CD4-positive, alpha-beta T cell treated with Interleukin-6 at 100 ng/mL for 8 hours (primary cell): ENCODE data around the gene BAIAP2.

ENCODE experiments used
- DNase-seq: peaks from one replicate; pipeline ENCODE4 v3.0.0-alpha.2; 2020; ENCODE audit warnings: mixed read lengths, low spot score

Gene BAIAP2, protein sequence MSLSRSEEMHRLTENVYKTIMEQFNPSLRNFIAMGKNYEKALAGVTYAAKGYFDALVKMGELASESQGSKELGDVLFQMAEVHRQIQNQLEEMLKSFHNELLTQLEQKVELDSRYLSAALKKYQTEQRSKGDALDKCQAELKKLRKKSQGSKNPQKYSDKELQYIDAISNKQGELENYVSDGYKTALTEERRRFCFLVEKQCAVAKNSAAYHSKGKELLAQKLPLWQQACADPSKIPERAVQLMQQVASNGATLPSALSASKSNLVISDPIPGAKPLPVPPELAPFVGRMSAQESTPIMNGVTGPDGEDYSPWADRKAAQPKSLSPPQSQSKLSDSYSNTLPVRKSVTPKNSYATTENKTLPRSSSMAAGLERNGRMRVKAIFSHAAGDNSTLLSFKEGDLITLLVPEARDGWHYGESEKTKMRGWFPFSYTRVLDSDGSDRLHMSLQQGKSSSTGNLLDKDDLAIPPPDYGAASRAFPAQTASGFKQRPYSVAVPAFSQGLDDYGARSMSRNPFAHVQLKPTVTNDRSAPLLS

GRCh38 chr17:81034779-81035520 lies at the start of gene BAIAP2:
TSS of gene BAIAP2 (plus strand) at chr17:81035151. CDS start at chr17:81035255, 104 bp downstream.
- peak; percentile 98 for DNase-seq

GRCh38 chr17:80986046-80986445 lies 48.9 kb upstream of the BAIAP2 start:
- DNase-seq, result no peak

- DNase-seq, result no peak
Measured at GRCh38 chr17:80986816-80987475, 48.0 kb upstream of the BAIAP2 start.

GRCh38 chr17:80987941-80988461 lies 47.0 kb upstream of the BAIAP2 start:
- no peak for DNase-seq

DNA sequence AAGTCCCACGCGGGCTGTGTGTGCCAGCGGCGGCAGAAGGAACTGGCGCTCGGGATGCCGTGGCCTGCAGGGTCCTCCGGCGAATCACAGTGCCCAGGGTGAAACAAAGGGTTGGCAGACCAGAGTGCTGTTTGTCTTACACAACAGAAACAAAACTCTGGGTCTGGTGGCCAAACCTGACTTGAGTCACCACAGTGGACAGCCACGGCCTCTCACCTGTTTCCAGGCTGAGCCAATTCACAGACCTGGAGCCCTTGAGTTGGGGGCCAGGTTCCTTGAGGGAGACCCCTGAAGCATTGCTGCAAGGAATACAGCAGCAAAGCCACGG lies 45.4 kb upstream of the BAIAP2 start:
- no peak for DNase-seq

DNA sequence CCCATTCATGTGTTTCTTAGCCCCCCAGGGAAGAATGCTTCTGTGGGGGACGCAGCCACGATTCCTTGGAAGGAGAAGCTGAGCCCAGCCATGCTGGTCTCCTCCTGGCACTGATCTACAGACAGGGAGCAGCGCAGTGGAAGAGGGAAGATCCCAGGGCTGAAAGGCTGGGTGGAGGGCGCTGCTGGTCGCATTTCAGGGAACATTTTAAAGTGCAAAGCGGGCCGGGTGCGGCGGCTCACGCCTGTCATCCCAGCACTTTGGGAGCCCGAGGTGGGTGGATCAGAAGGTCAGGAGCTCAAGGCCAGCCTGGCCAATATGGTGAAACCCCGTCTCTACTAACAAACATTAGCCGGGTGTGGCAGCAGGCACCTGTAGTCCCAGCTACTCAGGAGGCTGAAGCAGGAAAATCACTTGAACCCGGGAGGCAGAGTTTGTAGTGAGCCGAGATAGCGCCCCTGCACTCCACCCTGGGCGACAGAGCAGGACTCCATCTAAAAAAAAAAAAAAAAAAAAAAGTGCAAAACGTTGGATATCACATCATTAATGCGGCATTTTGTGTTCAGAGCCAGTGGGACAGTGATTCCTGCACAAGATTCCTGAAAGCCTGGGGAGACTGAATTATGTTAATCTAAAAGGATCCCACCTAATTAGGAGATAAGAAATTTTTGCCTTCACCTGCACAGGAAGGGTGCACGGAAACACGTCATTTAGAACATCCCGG lies 43.9 kb upstream of the BAIAP2 start:
- no peak for DNase-seq

GRCh38 chr17:80991645-80992076 lies 43.3 kb upstream of the BAIAP2 start, which contains the start of gene CHMP6:
TSS of gene CHMP6 (plus strand) at chr17:80991841. CDS start at chr17:80991919, 78 bp downstream.
- peak; percentile 52 for DNase-seq

GRCh38 chr17:80992077-80992947 lies 42.6 kb upstream of the BAIAP2 start:
- DNase-seq, result no peak

DNA sequence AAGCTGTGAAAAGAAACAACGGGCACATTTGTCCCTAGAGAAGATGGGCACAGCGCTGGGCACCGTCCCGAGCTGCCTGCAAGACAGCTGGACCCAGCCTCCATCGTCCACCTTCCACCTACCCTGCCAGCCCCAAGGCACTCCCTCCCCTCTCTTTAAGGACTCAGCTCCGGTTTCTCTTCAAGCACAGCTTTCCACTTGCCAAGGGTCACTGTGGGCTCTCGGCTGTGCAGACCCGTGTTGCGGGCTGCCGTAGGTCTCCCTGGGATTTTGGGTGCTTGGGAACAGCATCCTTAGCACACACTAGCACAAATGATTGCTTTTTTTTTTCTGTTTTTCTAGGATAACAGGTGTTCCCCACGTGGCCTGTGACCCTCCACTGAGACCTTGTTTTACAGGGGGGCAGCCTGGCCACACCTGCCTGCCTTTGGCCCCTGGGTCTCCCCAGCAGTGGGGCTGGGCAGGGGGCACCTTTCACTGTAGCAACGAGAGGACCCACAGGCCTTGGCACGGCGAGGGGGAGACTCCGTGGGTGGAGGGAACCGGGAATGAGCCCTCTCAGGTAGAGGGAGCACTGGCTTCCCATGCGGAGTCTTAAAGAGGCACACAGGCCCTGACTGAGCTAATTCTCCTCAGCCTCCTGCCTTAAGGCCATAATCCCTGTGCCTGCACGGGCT lies 41.9 kb upstream of the BAIAP2 start:
- no peak for DNase-seq

GRCh38 chr17:80995131-80995530 lies 39.8 kb upstream of the BAIAP2 start:
- DNase-seq, result no peak

DNA sequence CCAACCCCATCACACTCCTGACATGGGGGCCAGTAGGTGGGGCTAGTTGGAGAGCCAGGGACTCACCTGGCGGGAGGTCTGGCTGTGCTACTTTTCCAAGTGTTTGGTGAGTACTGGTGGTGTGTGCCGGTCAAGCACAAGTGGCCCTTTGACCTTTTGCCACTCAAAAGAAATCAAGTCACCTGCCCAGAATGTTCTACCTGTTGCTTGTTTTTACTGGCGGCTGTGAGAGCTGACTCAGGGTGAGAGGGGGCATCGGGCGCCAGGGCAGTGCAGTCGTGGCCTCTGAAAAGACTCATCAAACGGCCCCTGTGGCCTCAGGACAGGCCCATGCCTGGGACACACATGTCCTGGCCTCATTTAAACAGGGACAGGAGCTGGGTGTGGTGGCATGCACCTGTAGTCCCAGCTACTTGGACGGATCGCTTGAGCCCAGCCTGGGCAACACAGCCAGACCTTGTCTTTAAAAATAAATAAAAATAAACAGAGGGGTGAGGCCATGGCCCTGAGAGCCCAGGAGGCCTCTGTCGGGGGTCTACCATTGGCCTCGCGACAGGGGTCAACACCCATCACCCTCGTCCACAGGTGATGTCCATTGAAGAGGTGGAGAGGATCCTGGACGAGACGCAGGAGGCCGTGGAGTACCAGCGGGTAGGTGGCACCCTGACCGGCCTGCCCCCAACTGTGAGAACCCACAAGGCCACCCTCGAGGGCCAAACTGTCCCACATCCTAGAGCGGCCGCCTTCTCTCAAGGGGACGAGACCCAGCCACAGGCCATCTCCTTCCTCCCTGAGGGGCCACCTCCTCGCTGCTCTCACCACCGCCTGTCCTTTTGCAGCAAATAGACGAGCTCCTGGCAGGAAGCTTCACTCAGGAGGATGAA lies 38.3 kb upstream of the BAIAP2 start:
- DNase-seq, result no peak

DNA sequence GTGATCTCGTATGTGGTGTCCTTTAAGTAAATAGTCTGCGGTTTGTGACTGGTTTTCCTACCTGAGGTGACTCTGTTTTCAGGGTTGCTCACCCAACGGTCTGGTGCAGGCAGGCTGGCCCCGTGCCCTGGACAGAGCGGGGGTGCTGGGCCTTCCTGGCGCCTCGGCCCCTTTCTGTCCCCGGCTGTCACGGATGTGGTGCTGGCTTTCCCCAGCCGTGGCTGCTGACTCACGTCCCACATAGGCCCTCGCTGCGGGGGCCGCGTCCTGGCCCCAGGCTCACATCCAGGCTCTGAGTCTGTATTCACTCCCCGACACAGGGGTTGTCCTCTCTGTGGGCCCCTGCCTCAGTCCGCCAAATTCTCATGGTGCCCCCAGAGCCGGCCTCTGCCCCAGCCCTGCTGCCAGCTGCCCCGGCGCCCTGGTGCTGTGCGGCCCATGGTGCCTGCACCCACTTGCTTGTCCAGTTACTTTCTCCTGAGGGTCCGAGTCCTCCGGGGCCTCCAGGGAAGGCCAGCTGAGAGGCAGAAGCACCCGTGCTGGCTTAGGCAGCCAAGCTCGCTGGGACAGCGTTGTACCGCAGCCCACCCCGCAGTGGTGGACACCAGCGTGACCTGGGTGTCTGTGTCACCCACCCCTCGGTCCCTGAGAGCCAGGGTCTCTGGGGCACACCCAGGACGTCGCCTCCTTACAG lies 37.4 kb upstream of the BAIAP2 start:
- no peak for DNase-seq

DNA sequence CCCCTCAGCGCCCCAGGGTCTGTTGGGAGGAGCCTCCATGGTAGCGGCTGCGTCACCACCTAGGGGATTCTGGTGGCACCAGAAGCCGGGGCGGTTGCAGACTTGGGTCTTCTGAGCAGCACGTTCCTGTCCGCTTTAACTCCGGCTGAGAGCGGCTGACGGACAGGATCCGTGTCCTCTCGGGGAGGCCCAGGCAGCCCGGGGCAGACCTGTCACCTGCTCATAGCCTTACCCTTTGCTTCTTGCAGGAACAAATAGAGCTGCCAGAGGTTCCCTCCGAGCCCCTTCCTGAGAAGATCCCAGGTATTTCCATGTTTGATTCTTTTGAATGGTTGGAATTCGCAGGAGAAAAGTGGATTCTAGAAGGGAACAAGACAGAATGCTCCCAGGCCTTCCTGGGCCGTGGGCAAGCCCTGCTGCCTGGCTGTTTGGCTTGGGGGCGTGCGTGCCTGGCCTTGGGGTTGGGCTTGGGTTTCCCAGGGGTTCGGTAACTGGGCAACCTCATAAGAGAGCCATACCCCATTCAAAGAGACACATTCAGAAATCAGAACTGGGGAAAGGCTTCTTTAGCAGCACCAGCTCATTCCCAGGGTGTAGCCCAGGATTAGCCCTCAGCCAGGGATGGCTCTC lies 36.7 kb upstream of the BAIAP2 start:
- no peak for DNase-seq

DNA sequence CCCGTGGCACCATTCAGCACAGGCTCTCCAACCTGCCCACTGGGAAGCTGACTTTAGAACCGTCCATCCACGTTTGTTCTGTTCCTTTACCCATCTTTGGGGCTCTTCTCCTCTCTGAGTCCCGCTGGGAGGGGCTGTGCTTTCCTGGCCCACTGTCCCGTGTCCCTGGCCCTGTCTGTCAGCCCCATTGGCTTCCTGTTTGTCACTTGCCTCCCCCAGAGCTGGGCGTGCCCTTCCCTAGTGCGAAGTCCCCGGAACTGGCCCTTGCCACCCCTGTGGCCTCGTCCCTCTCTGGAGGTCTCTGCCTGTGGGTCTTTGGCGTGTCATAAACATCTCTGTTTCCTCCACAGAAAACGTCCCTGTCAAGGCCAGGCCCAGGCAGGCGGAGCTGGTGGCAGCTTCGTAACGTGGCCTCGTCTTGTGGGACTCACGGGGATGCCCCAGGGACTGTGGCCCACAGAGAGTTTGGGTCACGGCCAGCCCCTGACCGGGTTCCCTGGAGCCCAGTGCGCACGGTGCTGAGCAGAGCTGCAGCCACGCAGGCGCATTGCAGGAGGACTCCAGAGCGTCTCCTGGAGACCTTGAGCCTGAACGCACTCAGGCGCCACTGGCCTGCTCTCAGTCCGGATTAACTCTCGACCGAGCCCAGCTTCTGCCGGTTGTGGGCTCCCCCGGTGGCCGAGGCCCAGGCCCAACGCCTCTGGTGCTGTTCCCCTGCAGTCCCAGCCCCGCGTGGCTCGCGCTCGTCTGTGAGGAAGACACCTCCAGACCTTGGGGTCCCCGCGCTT lies 36.0 kb upstream of the BAIAP2 start:
- no peak for DNase-seq

DNA sequence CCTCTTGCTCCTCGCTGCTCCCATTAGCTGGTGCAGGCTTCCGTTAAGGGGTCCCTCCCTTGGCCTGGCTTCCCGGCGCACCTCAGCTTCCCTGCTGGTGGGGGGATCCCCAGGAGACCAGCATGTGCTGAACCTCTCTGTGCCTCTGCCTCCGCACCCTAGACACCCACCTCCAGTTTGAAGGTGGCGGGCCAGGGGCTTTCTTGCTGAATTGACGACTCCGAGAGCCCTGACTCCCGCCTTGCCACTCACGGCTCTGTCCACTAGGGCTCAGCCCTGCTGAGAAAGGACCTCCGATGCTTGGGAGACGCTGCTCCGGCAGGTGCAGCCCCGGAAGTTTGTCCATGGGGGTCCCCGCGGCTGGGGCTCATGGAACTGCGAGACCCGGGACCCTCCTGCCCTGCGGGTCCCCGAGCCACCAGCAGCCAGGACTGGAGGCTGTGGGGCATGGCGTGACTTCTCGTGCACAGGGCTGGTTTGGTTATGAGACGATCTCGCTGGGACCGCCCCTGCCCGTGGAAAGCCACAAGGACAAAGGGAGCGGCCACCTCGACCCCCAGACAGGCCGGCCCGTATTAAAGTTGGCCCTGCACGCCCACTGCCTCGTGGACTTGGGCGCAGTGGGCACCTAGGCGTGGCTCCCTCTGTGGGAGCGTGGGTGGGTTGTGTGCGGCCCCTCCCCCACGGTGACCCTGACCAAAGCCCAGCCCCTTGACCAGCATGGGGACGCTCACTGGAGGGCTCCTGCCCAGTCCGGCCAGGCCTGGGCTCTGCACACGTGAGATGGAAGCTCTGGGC lies 35.2 kb upstream of the BAIAP2 start:
- no peak for DNase-seq

DNA sequence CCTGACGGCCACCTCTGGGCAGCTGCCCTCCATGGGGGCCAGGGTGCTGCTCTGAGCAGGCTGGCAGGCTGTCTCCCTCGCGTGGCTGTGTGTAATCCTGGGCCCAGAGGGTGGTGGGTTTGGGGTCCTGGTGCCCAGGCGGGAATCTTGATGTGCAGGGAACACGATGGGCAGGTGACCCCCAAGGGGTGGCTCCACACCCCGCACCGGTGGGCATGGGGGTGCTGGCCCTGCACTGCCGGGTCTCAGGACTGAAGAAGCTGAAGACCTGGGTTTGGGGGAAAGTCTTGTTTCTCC lies 34.7 kb upstream of the BAIAP2 start:
- no peak for DNase-seq
